KMS-11 (cell line): ENCODE results near the gene C17orf50.

Source experiments
- H2AFZ ChIP-seq: fragments of 200-600 bp; sonication (generic); 2 replicates; pipeline ENCODE4 v1.6.1; 2016; ENCODE audit warnings: antibody characterized with exemption, mixed run types, low read depth
- H3K27ac ChIP-seq: fragments of 200-600 bp; sonication (generic); 2 replicates; pipeline ENCODE4 v1.6.1; 2016; ENCODE audit warnings: mild to moderate bottlenecking, mixed run types
- H3K27me3 ChIP-seq: fragments of 200-600 bp; sonication (generic); 2 replicates; pipeline ENCODE4 v1.6.1; 2017; ENCODE audit warnings: mild to moderate bottlenecking, low read depth, mixed run types, moderate library complexity; ENCODE audit not compliant: insufficient read depth
- H3K36me3 ChIP-seq: fragments of 200-600 bp; sonication (generic); 2 replicates; pipeline ENCODE4 v1.6.1; 2017; ENCODE audit warnings: mild to moderate bottlenecking, mixed run types; ENCODE audit not compliant: insufficient read depth
- H3K4me1 ChIP-seq: fragments of 200-600 bp; sonication (generic); 2 replicates; pipeline ENCODE4 v1.6.1; 2016; ENCODE audit warnings: mild to moderate bottlenecking, low read depth, mixed run types; ENCODE audit not compliant: poor library complexity, severe bottlenecking
- H3K4me2 ChIP-seq: fragments of 200-600 bp; sonication (generic); 2 replicates; pipeline ENCODE4 v1.7.0; 2016; ENCODE audit warnings: mild to moderate bottlenecking, mixed run types
- H3K4me3 ChIP-seq: fragments of 200-600 bp; sonication (generic); IDR thresholded peaks from 2 replicates; pipeline ENCODE4 v1.6.1; 2017; ENCODE audit warnings: low read depth, low read length, mixed read lengths; ENCODE audit not compliant: insufficient read depth
- H3K79me2 ChIP-seq: fragments of 200-600 bp; sonication (generic); 2 replicates; pipeline ENCODE4 v1.6.1; 2016; ENCODE audit warnings: low read depth, mixed run types; ENCODE audit not compliant: insufficient read depth
- H3K9ac ChIP-seq: fragments of 200-600 bp; sonication (generic); 2 replicates; pipeline ENCODE4 v1.6.1; 2016; ENCODE audit warnings: mild to moderate bottlenecking, mixed run types
- H4K20me1 ChIP-seq: fragments of 200-600 bp; sonication (generic); 2 replicates; pipeline ENCODE4 v1.6.1; 2016; ENCODE audit warnings: mild to moderate bottlenecking, mixed run types; ENCODE audit not compliant: insufficient read depth
- CTCF ChIP-seq: fragments of 200-600 bp; sonication (generic); conservative IDR thresholded peaks from 2 replicates; pipeline ENCODE4 v1.6.1; 2017; ENCODE audit warnings: low read depth, mild to moderate bottlenecking, antibody characterized with exemption, low read length, moderate library complexity, mixed read lengths

The C17orf50 gene

GRCh38 chr17:35807371-35808144 lies 46.9 kb downstream of the C17orf50 start:
- Histone ChIP-seq H3K4me1 (peaks cover 35% of the 10 kb centered on the region), H3K9ac (no peak overlapping the region), H3K27me3 (no peaks in the 10 kb centered on the region), H3K36me3 (no peaks in the 10 kb centered on the region), H4K20me1 (peaks cover 18% of the 10 kb centered on the region), H3K4me2 (no peak overlapping the region; the same call in 1 of the 2 replicates), H3K4me3 (no peak overlapping the region), H3K79me2 (peaks cover 33% of the 10 kb centered on the region), H2AFZ (no peak overlapping the region), H3K27ac (no peak overlapping the region)
- no peak for TF ChIP-seq CTCF

- peaks cover 38% of the 10 kb centered on the region for H3K4me1 ChIP-seq
- H3K27ac ChIP-seq, result peak overlapping the region; percentile 79
- no peak for TF ChIP-seq CTCF
Measured at GRCh38 chr17:35808240-35808961, 47.7 kb downstream of the C17orf50 start.

GRCh38 chr17:35808962-35809854 lies 48.5 kb downstream of the C17orf50 start, which contains the start of gene TAF15:
TAF15 (plus strand) TSS chr17:35809484; CDS start chr17:35809570, 86 bp downstream.
- Histone ChIP-seq H4K20me1 (peaks cover 18% of the 10 kb centered on the region), H3K27me3 (no peaks in the 10 kb centered on the region), H2AFZ (peak within 1 kb of the TSS; percentile 73), H3K4me3 (peak within 1 kb of the TSS; percentile 58), H3K9ac (peak within 1 kb of the TSS; percentile 91), H3K79me2 (peaks cover 50% of the 10 kb centered on the region), H3K4me1 (peaks cover 44% of the 10 kb centered on the region), H3K4me2 (peak within 1 kb of the TSS; percentile 94), H3K36me3 (no peaks in the 10 kb centered on the region), H3K27ac (peak within 1 kb of the TSS; percentile 79)
- TF ChIP-seq CTCF, result peak; percentile 70

More at GRCh38 chr17:35808240-35808961, 47.7 kb downstream of the C17orf50 start:
- H3K9ac ChIP-seq, result peak overlapping the region; percentile 91
- peak overlapping the region; percentile 94 for H3K4me2 ChIP-seq
- H3K4me3 ChIP-seq, result no peak overlapping the region
- H3K27me3 ChIP-seq, result no peaks in the 10 kb centered on the region
- no peaks in the 10 kb centered on the region for H3K36me3 ChIP-seq
- H3K79me2 ChIP-seq, result peaks cover 42% of the 10 kb centered on the region
- peak overlapping the region; percentile 73 for H2AFZ ChIP-seq
- peaks cover 18% of the 10 kb centered on the region for H4K20me1 ChIP-seq

GRCh38 chr17:35809855-35810461 lies 49.3 kb downstream of the C17orf50 start:
- Histone ChIP-seq H3K4me3 (peak overlapping the region; percentile 58), H3K27me3 (no peaks in the 10 kb centered on the region), H3K9ac (peak overlapping the region; percentile 91), H2AFZ (peak overlapping the region; percentile 73; the same call in 1 of the 2 replicates), H3K36me3 (no peaks in the 10 kb centered on the region), H4K20me1 (peaks cover 25% of the 10 kb centered on the region), H3K4me1 (peaks cover 41% of the 10 kb centered on the region), H3K4me2 (peak overlapping the region; percentile 92), H3K27ac (peak overlapping the region; percentile 79), H3K79me2 (peaks cover 57% of the 10 kb centered on the region)
- TF ChIP-seq CTCF, result no peak
